ENCODE data around the gene NFASC.

- TF ChIP-seq, protein P1, sequence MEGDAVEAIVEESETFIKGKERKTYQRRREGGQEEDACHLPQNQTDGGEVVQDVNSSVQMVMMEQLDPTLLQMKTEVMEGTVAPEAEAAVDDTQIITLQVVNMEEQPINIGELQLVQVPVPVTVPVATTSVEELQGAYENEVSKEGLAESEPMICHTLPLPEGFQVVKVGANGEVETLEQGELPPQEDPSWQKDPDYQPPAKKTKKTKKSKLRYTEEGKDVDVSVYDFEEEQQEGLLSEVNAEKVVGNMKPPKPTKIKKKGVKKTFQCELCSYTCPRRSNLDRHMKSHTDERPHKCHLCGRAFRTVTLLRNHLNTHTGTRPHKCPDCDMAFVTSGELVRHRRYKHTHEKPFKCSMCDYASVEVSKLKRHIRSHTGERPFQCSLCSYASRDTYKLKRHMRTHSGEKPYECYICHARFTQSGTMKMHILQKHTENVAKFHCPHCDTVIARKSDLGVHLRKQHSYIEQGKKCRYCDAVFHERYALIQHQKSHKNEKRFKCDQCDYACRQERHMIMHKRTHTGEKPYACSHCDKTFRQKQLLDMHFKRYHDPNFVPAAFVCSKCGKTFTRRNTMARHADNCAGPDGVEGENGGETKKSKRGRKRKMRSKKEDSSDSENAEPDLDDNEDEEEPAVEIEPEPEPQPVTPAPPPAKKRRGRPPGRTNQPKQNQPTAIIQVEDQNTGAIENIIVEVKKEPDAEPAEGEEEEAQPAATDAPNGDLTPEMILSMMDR (IDR thresholded peaks at IDR 0.05), result no peak
- no peak for TF ChIP-seq POLR2AphosphoS5 (IDR thresholded peaks at IDR 0.05)
- no peak for TF ChIP-seq POLR2A (IDR thresholded peaks at IDR 0.05)
- no peak for TF ChIP-seq EP300 (IDR thresholded peaks at IDR 0.05)
These were observed 176.2 kb downstream of the NFASC start for GRCh38 chr1:205046870-205047269.

Data from suprapubic skin (tissue), 4 donors.